SK-N-MC (cell line): ENCODE measurements around the gene CSNK1E.

ENCODE experiments used
- DNase-seq: peaks from one replicate; pipeline ENCODE4 v3.0.0-alpha.2; 2011; ENCODE audit warnings: low read depth, low spot score
- H3K27ac ChIP-seq: fragments of 200-600 bp; sonication (generic); 2 replicates; pipeline ENCODE4 v1.5.1; 2016; ENCODE audit warnings: mixed run types
- H3K36me3 ChIP-seq: fragments of 200-600 bp; sonication (generic); 2 replicates; pipeline ENCODE4 v1.6.1; 2017; ENCODE audit warnings: antibody characterized with exemption, low read length, mixed read lengths; ENCODE audit not compliant: insufficient read depth
- H3K4me3 ChIP-seq: fragments of 200-600 bp; sonication (generic); 2 replicates; pipeline ENCODE4 v1.5.1; 2016
- H3K9ac ChIP-seq: fragments of 200-600 bp; sonication (generic); 2 replicates; pipeline ENCODE4 v1.8.0; 2017; ENCODE audit warnings: mixed run types, mixed read lengths; ENCODE audit not compliant: insufficient read length
- H3K9me3 ChIP-seq: fragments of 200-600 bp; sonication (generic); 2 replicates; pipeline ENCODE4 v1.6.1; 2017; ENCODE audit warnings: low read depth, mild to moderate bottlenecking, antibody characterized with exemption, low read length, moderate library complexity, mixed read lengths
- EZH2 ChIP-seq: fragments of 200-600 bp; sonication (generic); IDR thresholded peaks from one replicate; pipeline ENCODE4 v1.6.1; 2017; ENCODE audit warnings: antibody characterized with exemption
- FOXP2 ChIP-seq: optimal IDR thresholded peaks from 2 replicates; pipeline ENCODE3; 2011; ENCODE audit warnings: mild to moderate bottlenecking, moderate library complexity; ENCODE audit not compliant: insufficient read depth; ENCODE audit errors: extremely low read length, control extremely low read depth
- POLR2AphosphoS5 ChIP-seq: IDR thresholded peaks from 2 replicates; pipeline ENCODE4 v1.6.1; 2012; ENCODE audit warnings: mild to moderate bottlenecking, low read depth, low read length, borderline replicate concordance

The CSNK1E gene

DNA sequence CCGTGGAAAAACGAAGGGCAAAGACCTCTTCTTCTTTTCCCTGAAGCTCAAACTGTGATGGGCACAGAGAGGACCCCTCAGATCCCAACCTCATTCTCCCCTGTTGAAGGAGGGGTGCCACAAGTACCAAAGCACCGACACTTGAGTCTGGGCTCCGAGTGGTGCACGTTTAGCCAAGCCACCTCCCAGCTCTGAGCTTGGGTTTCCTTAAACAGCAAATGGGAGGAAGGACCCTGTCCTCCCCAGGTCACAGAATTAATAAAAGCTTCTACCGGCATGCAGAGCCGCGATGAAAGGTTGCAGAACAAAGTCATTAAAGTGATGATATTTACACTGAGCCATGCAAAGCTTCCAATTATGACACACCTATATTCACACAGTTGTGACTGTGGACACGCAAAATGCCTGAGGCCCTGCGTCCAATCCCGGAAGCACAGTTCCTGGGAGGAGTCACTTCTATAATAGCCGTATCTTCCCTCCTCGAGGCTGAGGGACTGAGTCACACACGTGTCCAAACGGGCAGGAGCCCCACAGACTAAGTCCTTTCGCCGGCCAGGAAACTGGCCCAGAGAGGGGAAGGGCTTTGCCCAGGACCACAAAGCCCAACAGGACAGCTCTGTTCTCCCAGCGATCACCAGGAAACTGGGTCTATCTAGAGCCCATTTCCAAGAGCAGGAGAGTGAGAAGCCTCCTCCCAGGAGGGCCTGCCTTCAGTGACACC lies 922 bp upstream of the CSNK1E start:
- DNase-seq: no peak
- TF ChIP-seq FOXP2 (no peak), EZH2 (no peak), POLR2AphosphoS5 (no peak; the same call in 1 of the 2 replicates)
- peak overlapping the region; percentile 86 for H3K4me3 ChIP-seq
- H3K27ac ChIP-seq: peak overlapping the region; percentile 72
- peaks cover 14% of the 10 kb centered on the region for H3K36me3 ChIP-seq
- peak overlapping the region; percentile 73 for H3K9ac ChIP-seq
- no peaks in the 10 kb centered on the region for H3K9me3 ChIP-seq

DNA sequence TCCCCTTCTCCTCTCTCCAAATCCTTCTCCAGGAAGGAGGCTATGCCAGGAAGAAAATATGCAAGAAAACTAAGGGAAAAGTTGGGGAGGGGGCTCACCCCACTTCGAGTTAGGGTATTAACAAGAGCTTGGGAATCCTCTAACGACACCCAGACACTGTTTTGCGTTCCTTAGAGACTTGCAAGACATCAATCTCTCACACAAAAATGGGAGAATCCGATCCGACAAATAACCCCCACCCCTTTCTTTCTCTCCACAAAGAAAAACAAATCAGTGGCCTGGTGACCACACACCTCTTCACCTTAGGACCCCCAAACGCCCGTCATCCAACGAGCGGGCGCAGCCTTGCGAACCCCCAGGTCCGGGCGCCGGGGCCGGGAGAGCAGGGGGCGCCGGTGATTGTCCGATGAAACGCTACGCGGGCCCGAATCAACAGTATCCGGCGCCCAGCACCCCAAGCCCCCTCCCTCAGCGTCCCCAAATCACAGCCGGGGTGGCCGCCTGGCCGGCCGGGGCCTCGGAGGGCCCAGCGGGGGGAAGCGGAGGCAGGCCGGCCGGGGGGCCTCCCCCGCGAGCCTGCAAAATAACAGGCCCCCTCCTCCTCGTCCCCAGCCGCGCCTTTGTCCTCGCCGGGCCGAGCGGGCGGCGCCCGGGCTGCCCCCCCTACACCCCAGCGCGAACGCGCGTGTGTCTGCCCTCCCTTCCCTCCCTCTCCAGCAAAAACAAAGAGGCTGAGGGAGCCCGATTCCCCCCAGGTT lies 690 bp downstream of the CSNK1E start:
- TF ChIP-seq FOXP2 (no peak), POLR2AphosphoS5 (no peak), EZH2 (no peak)
- Histone ChIP-seq H3K36me3 (peaks cover 29% of the 10 kb centered on the region), H3K27ac (peak overlapping the region; percentile 95), H3K9me3 (no peaks in the 10 kb centered on the region), H3K4me3 (peak overlapping the region; percentile 85), H3K9ac (peak overlapping the region; percentile 99)
- DNase-seq: peak; percentile 10

DNA sequence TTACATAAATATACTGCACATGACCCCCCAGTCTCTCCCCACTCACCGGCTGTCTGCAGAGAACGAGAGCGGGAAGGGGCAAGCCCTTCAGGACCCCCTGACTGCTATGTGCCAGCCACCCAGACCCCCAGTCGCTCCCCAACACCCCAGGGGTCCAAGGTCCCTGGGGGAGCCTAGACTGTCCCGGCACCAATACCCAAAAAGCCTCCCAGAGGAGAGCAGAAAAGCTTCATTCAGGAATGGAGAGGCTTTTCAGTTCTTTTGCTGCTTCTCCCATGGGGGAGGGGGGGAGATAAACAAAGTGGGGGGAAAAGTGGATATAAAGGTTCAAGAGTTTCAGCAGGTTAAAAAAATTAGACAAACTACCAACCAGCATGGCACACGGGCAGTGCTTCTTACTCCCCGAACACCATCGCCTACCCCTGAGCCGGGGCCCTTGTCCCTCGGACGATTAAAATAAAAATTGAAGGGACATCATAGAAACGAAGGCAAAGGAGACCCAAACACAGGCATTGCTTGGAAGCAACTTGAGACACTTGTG lies 1.3 kb downstream of the CSNK1E start:
- Histone ChIP-seq H3K27ac (peak overlapping the region; percentile 95), H3K9me3 (no peaks in the 10 kb centered on the region), H3K9ac (peak overlapping the region; percentile 99), H3K36me3 (peaks cover 36% of the 10 kb centered on the region), H3K4me3 (peak overlapping the region; percentile 85)
- TF ChIP-seq EZH2: no peak
- no peak for TF ChIP-seq FOXP2
- TF ChIP-seq POLR2AphosphoS5: no peak
- no peak for DNase-seq

DNA sequence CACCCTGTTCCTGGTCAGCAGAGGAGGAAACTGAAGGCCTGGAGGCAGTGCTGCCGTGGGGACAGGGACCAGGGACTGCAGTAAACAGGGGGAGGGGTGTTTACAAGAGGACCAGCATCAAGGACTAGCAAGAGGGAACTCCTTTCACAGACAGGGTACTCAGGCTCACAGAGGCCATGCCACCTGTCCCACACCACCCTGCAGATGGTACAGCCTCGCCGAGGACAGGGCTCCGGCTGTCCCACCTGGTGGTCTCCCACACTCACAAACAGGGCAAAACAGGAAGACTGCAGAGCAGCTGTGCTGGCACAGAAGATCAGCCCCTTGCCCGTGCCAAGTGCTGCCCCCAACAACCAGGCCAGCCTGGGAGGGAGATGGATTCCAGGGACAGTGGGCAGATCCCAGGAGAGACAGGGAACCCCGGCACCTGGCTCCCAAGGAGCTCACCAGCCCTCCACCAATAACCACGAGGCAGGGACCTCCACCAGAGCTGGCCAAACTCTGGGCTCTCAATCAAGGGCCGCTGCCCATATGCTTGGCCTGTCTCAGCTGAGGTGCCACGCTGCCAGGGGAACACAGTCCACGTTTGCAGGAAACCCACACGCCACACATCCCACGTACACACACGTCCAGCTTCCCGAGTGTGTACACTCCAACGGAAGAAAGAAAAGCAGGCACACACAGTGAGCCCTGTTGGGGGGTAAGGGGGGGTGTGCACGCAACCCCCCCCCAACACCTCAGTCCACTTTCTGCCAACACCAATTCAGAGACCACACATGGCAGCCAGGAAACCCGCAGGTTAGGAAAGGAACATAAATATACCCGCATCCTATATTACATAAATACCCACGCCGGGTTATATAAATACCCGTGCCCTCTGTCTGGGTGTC lies 2.1 kb downstream of the CSNK1E start:
- Histone ChIP-seq H3K27ac (peak overlapping the region; percentile 31), H3K9me3 (no peaks in the 10 kb centered on the region), H3K4me3 (peak overlapping the region; percentile 85), H3K36me3 (peaks cover 43% of the 10 kb centered on the region), H3K9ac (peak overlapping the region; percentile 99)
- DNase-seq: no peak
- TF ChIP-seq FOXP2 (no peak), POLR2AphosphoS5 (no peak), EZH2 (no peak)

DNA sequence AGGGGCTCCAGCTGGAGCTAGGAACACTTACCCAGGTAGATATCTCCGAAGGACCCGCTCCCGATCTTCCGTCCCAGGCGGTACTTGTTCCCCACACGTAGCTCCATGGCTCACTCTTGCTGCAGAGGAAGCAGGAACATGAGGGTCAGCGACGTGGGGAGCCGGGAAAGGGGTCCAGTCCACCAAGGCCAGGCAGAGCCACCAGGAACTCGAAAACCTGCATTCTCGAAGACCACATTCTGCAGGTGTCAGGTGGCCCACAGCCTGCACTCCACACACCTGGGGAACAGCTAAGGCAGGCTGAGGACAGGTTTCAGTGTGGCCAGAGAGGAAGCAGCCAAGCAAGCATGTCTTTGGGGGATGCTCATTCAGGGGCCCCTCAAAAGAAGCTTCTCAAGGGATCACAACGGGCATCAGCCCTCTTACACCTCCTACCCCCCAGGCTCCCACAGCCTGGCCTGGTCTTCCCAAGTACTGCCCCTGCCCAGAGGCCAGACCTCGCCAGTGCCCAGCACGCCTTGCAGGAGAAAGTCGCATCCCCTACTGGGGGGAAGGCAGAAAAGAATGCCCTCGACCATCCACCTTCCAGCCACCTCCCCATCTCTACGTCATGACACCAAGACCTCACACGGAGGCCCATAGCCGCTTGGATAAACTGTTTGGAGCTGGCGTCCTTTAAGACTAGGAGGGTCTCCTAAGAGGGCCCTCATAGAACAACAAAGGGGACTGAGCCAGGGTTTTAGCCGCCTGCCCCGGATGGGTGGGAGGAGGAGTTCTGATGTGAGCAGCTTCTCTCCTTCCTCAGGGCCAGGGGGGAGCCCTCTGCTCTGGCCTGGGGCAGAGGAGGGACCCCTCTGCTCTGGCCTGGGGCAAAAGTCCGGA lies 2.9 kb downstream of the CSNK1E start:
- DNase-seq: no peak
- peak overlapping the region; percentile 85 for H3K4me3 ChIP-seq
- TF ChIP-seq EZH2 (no peak), POLR2AphosphoS5 (no peak), FOXP2 (no peak)
- H3K27ac ChIP-seq: peak overlapping the region; percentile 31
- H3K9me3 ChIP-seq: no peaks in the 10 kb centered on the region
- peaks cover 51% of the 10 kb centered on the region for H3K36me3 ChIP-seq
- H3K9ac ChIP-seq: peak overlapping the region; percentile 55

DNA sequence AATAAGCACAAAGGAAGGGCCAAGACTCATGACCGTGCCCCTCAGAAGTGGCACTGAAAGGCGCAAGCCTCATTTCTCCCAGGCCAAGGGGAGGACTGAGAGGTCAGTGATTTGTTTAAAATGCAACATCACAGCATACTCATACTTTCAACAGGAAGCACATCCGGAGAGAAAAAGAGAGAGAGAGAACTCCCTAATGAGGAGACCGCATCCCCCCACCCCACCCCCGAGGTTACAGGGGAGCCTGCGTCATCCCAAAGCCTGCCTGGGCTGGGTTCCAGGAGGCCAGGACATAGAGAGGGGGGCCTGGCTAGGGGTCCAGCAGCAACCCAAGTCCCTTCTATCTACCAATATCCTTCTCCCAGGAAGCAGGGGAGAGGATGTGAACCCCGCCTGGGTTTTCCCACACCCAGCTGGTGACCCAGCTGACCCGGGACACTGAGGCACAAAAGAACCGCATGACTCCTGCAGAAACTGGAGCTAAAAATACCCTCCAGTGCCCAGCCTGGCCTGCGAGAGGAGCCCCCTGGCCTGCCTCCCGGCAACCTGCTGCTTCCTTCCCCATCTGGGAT lies 3.8 kb downstream of the CSNK1E start:
- no peak for TF ChIP-seq FOXP2
- TF ChIP-seq EZH2: no peak
- no peak for TF ChIP-seq POLR2AphosphoS5
- peak overlapping the region; percentile 55 for H3K9ac ChIP-seq
- DNase-seq: no peak
- peaks cover 59% of the 10 kb centered on the region for H3K36me3 ChIP-seq
- H3K9me3 ChIP-seq: no peaks in the 10 kb centered on the region
- H3K4me3 ChIP-seq: peak overlapping the region; percentile 85
- peak overlapping the region; percentile 25; the same call in 1 of the 2 replicates for H3K27ac ChIP-seq
